ENCODE data around the gene DOCK8. TPM values are rescaled to one million over a fixed set of nuclear protein-coding genes. Genes with fewer than 3 reads are reported as not detected.

Gene DOCK8
- polyA plus RNA-seq, 1 donor (not counting 4 experiments of a cell fraction or from before 2014, with no cell fraction given): 1.5 TPM

- Histone ChIP-seq H3K9me1 (ENCODE audit: control insufficient read depth, extremely low read depth, insufficient read depth, low read length) (no peaks in the 10 kb centered on the region), H3K4me3 (ENCODE audit: control insufficient read depth in 2 of 3, extremely low read depth in 1 of 3, insufficient read depth in 2 of 3, low read depth in 1 of 3, low read length in 3 of 3) (no peak overlapping the region), H3K27me3 (ENCODE audit: control insufficient read depth, extremely low read depth, insufficient read depth, low read length) (no peaks in the 10 kb centered on the region), H3K9me3 (ENCODE audit: control insufficient read depth, low read depth, low read length) (no peaks in the 10 kb centered on the region), H3K9ac (ENCODE audit: control insufficient read depth, extremely low read depth, insufficient read depth, low read length) (no peak overlapping the region), H3K4me1 (ENCODE audit: control insufficient read depth, extremely low read depth, insufficient read depth, low read length) (no peaks in the 10 kb centered on the region), H3K36me3 (ENCODE audit: control insufficient read depth in 2 of 2, extremely low read depth in 1 of 2, insufficient read depth in 2 of 2, low read length in 2 of 2) (no peaks in the 10 kb centered on the region), H3K79me2 (ENCODE audit: control insufficient read depth, insufficient read depth, low read length) (no peaks in the 10 kb centered on the region), H3K27ac (ENCODE audit: control insufficient read depth, insufficient read depth, low read length) (no peak overlapping the region), H3K4me2 (ENCODE audit: control insufficient read depth, extremely low read depth, insufficient read depth, low read depth, low read length) (no peak overlapping the region), H2AFZ (ENCODE audit: control insufficient read depth, low read length) (no peak overlapping the region), H4K20me1 (ENCODE audit: control insufficient read depth, extremely low read depth, insufficient read depth, low read length) (no peaks in the 10 kb centered on the region)
- dilution Hi-C loops (cut with MboI; ENCODE audit: extremely low pct_ligation_motif_present, low sequenced_read_pairs): no loop called here
- DNase-seq (ENCODE audit: low read depth, low spot score) (no peak), FAIRE-seq (no peak)
- TF ChIP-seq, protein P1, sequence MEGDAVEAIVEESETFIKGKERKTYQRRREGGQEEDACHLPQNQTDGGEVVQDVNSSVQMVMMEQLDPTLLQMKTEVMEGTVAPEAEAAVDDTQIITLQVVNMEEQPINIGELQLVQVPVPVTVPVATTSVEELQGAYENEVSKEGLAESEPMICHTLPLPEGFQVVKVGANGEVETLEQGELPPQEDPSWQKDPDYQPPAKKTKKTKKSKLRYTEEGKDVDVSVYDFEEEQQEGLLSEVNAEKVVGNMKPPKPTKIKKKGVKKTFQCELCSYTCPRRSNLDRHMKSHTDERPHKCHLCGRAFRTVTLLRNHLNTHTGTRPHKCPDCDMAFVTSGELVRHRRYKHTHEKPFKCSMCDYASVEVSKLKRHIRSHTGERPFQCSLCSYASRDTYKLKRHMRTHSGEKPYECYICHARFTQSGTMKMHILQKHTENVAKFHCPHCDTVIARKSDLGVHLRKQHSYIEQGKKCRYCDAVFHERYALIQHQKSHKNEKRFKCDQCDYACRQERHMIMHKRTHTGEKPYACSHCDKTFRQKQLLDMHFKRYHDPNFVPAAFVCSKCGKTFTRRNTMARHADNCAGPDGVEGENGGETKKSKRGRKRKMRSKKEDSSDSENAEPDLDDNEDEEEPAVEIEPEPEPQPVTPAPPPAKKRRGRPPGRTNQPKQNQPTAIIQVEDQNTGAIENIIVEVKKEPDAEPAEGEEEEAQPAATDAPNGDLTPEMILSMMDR (optimal IDR thresholded peaks at IDR 0.05 in 1 of 3, IDR thresholded peaks at IDR 0.05 in 1 of 3, conservative IDR thresholded peaks at IDR 0.05 in 1 of 3; ENCODE audit: extremely low read depth in 1 of 3, insufficient read depth in 2 of 3, low read length in 3 of 3): no peak
- no peak for TF ChIP-seq EZH2 (IDR thresholded peaks at IDR 0.05; ENCODE audit: low read length)
Observed at GRCh38 chr9:350384-350783, 135.7 kb downstream of the DOCK8 start.

DNA sequence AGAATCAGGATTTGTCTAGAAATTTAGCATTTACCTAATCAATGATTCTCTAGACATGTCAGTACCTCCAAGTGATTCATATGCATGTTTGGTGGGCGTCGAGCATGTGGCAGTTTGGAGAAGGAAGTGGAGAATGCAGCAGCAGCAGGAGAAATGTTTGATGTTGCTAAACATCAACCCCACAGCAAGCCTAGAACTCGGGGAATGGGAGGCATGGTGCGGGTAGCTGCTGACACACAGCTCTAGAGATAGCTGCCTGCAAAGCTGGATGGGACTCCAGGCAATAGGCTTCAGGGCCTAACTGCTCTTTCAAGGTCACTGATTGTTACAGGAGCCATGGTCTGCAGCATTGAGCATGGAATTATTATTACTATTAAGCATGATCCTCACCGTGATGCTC, 137.3 kb downstream of the DOCK8 start:
- H3K27me3 ChIP-seq (ENCODE audit: control insufficient read depth, extremely low read depth, insufficient read depth, low read length): no peaks in the 10 kb centered on the region
- H2AFZ ChIP-seq (ENCODE audit: control insufficient read depth, low read length): no peak overlapping the region
- TF ChIP-seq EZH2 (IDR thresholded peaks at IDR 0.05; ENCODE audit: low read length): no peak
- TF ChIP-seq, protein P1 (optimal IDR thresholded peaks at IDR 0.05 in 1 of 3, IDR thresholded peaks at IDR 0.05 in 1 of 3, conservative IDR thresholded peaks at IDR 0.05 in 1 of 3; ENCODE audit: extremely low read depth in 1 of 3, insufficient read depth in 2 of 3, low read length in 3 of 3): no peak
- H3K4me3 ChIP-seq (ENCODE audit: control insufficient read depth in 2 of 3, extremely low read depth in 1 of 3, insufficient read depth in 2 of 3, low read depth in 1 of 3, low read length in 3 of 3): no peak overlapping the region
- H3K36me3 ChIP-seq (ENCODE audit: control insufficient read depth in 2 of 2, extremely low read depth in 1 of 2, insufficient read depth in 2 of 2, low read length in 2 of 2): no peaks in the 10 kb centered on the region
- no peaks in the 10 kb centered on the region for H4K20me1 ChIP-seq (ENCODE audit: control insufficient read depth, extremely low read depth, insufficient read depth, low read length)
- no peak overlapping the region for H3K27ac ChIP-seq (ENCODE audit: control insufficient read depth, insufficient read depth, low read length)
- no peaks in the 10 kb centered on the region for H3K9me1 ChIP-seq (ENCODE audit: control insufficient read depth, extremely low read depth, insufficient read depth, low read length)
- H3K4me1 ChIP-seq (ENCODE audit: control insufficient read depth, extremely low read depth, insufficient read depth, low read length): no peaks in the 10 kb centered on the region
- no peaks in the 10 kb centered on the region for H3K79me2 ChIP-seq (ENCODE audit: control insufficient read depth, insufficient read depth, low read length)
- no peak overlapping the region for H3K9ac ChIP-seq (ENCODE audit: control insufficient read depth, extremely low read depth, insufficient read depth, low read length)
- dilution Hi-C loops (cut with MboI; ENCODE audit: extremely low pct_ligation_motif_present, low sequenced_read_pairs): no loop called here
- DNase-seq (ENCODE audit: low read depth, low spot score) (no peak), FAIRE-seq (no peak)
- no peak overlapping the region for H3K4me2 ChIP-seq (ENCODE audit: control insufficient read depth, extremely low read depth, insufficient read depth, low read depth, low read length)
- H3K9me3 ChIP-seq (ENCODE audit: control insufficient read depth, low read depth, low read length): no peaks in the 10 kb centered on the region
